ENCODE measurements around the gene DMAP1. TPM values are rescaled to one million over a fixed set of nuclear protein-coding genes. Genes with fewer than 3 reads are reported as not detected.

DMAP1 gene
- total RNA-seq, 1 donor from 2014 or later, result 46.4 TPM

- Mint-ChIP-seq H3K9me3 (ENCODE audit: unreplicated experiment) (no peaks in the 10 kb centered on the region), H3K4me1 (ENCODE audit: unreplicated experiment) (no peaks in the 10 kb centered on the region), H3K27me3 (ENCODE audit: unreplicated experiment) (no peaks in the 10 kb centered on the region), H3K4me3 (ENCODE audit: unreplicated experiment) (no peak overlapping the region), H3K27ac (ENCODE audit: unreplicated experiment) (no peak overlapping the region), H3K36me3 (ENCODE audit: unreplicated experiment) (peaks cover 4% of the 10 kb centered on the region)
- TF ChIP-seq CTCF (IDR thresholded peaks at IDR 0.05), result no peak
- no peak for DNase-seq (ENCODE audit: extremely low spot score, unreplicated experiment)
Measured at GRCh38 chr1:44265656-44266358, 52.5 kb downstream of the DMAP1 start.

DNA sequence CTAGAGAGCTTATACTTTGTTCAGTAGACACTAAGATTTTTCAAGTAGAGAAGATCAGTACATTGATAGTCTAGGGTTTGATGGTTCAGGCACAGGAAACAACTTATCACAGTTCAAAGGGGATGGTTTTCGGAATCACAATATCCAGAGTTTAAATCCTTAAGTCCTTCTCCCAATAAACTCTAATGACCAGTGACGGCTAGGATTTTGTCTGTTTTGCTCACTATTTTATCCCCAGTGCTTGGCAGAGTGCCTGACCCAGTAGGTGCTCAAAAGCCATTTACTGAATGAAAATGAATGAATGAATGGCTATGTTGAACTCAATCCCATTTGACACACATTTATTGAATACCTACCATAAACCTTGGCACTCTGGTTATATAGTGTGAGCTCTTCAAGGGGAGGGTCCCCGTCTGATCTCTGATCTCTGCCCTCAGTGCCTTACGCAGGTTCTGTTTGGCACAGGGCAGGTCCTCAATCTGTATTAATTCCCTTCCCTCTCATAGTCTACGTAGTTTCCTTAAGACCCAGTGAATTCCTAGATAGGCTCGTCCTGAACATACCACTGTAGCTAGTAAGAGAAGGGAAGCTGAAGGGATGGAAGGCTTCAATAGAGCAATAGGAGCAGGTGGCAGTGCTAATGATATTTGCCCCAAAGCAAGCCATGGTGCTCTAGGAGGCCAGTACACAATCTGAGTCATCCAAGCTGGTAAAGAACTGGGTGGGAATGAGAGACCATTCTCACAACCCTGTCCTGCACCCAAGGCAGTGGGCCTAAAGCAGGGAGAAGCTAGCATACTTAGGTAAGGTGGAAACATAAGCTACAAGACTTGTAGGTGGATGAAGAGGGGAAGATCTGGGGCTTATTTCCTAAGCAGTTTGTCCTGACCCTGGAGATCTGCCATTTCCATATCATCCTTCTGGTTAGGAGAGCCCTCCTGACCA lies 53.4 kb downstream of the DMAP1 start:
- Mint-ChIP-seq H3K27me3 (ENCODE audit: unreplicated experiment) (no peaks in the 10 kb centered on the region), H3K27ac (ENCODE audit: unreplicated experiment) (no peak overlapping the region), H3K36me3 (ENCODE audit: unreplicated experiment) (peaks cover 5% of the 10 kb centered on the region), H3K9me3 (ENCODE audit: unreplicated experiment) (no peaks in the 10 kb centered on the region), H3K4me1 (ENCODE audit: unreplicated experiment) (no peaks in the 10 kb centered on the region), H3K4me3 (ENCODE audit: unreplicated experiment) (no peak overlapping the region)
- no peak for DNase-seq (ENCODE audit: extremely low spot score, unreplicated experiment)
- TF ChIP-seq CTCF (IDR thresholded peaks at IDR 0.05), result no peak

GRCh38 chr1:44267438-44267837 lies 54.2 kb downstream of the DMAP1 start:
- no peaks in the 10 kb centered on the region for H3K9me3 Mint-ChIP-seq (ENCODE audit: unreplicated experiment)
- H3K27ac Mint-ChIP-seq (ENCODE audit: unreplicated experiment), result no peak overlapping the region
- peaks cover 5% of the 10 kb centered on the region for H3K36me3 Mint-ChIP-seq (ENCODE audit: unreplicated experiment)
- no peak for TF ChIP-seq CTCF (IDR thresholded peaks at IDR 0.05)
- H3K27me3 Mint-ChIP-seq (ENCODE audit: unreplicated experiment), result no peaks in the 10 kb centered on the region
- DNase-seq (ENCODE audit: extremely low spot score, unreplicated experiment), result no peak
- H3K4me1 Mint-ChIP-seq (ENCODE audit: unreplicated experiment), result no peaks in the 10 kb centered on the region
- no peak overlapping the region for H3K4me3 Mint-ChIP-seq (ENCODE audit: unreplicated experiment)

- Mint-ChIP-seq H3K4me1 (ENCODE audit: unreplicated experiment) (no peaks in the 10 kb centered on the region), H3K36me3 (ENCODE audit: unreplicated experiment) (peaks cover 3% of the 10 kb centered on the region), H3K4me3 (ENCODE audit: unreplicated experiment) (no peak overlapping the region), H3K27ac (ENCODE audit: unreplicated experiment) (no peak overlapping the region), H3K27me3 (ENCODE audit: unreplicated experiment) (no peaks in the 10 kb centered on the region), H3K9me3 (ENCODE audit: unreplicated experiment) (no peaks in the 10 kb centered on the region)
- no peak for DNase-seq (ENCODE audit: extremely low spot score, unreplicated experiment)
- no peak for TF ChIP-seq CTCF (IDR thresholded peaks at IDR 0.05)
Measured at GRCh38 chr1:44268054-44268453, 54.8 kb downstream of the DMAP1 start.

Other genes with a start within 250 kb of the DMAP1 start
- gene DPH2, start 243.5 kb upstream of the DMAP1 start, total RNA-seq, result 21.7 and 22.4 TPM in 2 replicates
- gene ATP6V0B, start 238.5 kb upstream of the DMAP1 start, total RNA-seq, result 128 and 130 TPM in 2 replicates
- gene B4GALT2, start 234.3 kb upstream of the DMAP1 start, total RNA-seq, result 62.8 and 65.5 TPM in 2 replicates
- 5.1 and 5.3 TPM in 2 replicates for gene CCDC24, start 221.9 kb upstream of the DMAP1 start, total RNA-seq
- gene SLC6A9, start 182.0 kb upstream of the DMAP1 start, total RNA-seq, result 49.4 and 51.6 TPM in 2 replicates
- not detected in 2 replicates for gene KLF17, start 94.7 kb upstream of the DMAP1 start, total RNA-seq
- gene KLF18, start 71.8 kb upstream of the DMAP1 start, total RNA-seq, result not detected in 2 replicates
- 54.3 and 58.6 TPM in 2 replicates for gene ERI3, start 141.8 kb downstream of the DMAP1 start, total RNA-seq
- gene RNF220, start 191.8 kb downstream of the DMAP1 start, total RNA-seq, result 73.0 and 84.4 TPM in 2 replicates